ENCODE data around the gene PPARG.
"Not testable (repeated sequence)": the region's sequence is repeated elsewhere in the genome, so short reads cannot be mapped to it uniquely, and the experiment has no call there.

PPARG gene

GRCh38 chr3:12451960-12452359 lies 163.1 kb downstream of the PPARG start:
- CTCF ChIA-PET = interaction anchor here (1.1 to 2.0 kb wide), 2 partner anchors 9 to 28 kb away, joined by 3 to 7 read pairs; no protein-coding TSS in a partner anchor
- POLR2A ChIA-PET = no interaction called here
- DNase-seq (ENCODE audit: extremely low spot score) = no peak
- TF ChIP-seq, protein P1, sequence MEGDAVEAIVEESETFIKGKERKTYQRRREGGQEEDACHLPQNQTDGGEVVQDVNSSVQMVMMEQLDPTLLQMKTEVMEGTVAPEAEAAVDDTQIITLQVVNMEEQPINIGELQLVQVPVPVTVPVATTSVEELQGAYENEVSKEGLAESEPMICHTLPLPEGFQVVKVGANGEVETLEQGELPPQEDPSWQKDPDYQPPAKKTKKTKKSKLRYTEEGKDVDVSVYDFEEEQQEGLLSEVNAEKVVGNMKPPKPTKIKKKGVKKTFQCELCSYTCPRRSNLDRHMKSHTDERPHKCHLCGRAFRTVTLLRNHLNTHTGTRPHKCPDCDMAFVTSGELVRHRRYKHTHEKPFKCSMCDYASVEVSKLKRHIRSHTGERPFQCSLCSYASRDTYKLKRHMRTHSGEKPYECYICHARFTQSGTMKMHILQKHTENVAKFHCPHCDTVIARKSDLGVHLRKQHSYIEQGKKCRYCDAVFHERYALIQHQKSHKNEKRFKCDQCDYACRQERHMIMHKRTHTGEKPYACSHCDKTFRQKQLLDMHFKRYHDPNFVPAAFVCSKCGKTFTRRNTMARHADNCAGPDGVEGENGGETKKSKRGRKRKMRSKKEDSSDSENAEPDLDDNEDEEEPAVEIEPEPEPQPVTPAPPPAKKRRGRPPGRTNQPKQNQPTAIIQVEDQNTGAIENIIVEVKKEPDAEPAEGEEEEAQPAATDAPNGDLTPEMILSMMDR (IDR thresholded peaks at IDR 0.05; ENCODE audit: control extremely low read depth, extremely low read depth, low read depth, missing control alignments) = no peak

- TF ChIP-seq, protein P1 (IDR thresholded peaks at IDR 0.05; ENCODE audit: control extremely low read depth, extremely low read depth, low read depth, missing control alignments) = no peak
- no peak for DNase-seq (ENCODE audit: extremely low spot score)
- ChIA-PET CTCF (interaction anchor here (2.0 kb wide), 1 partner anchor 9 kb away, joined by 7 read pairs; no protein-coding TSS in a partner anchor), POLR2A (no interaction called here)
Measured at GRCh38 chr3:12452361-12453330, 163.8 kb downstream of the PPARG start.

GRCh38 chr3:12454076-12454815 lies 165.4 kb downstream of the PPARG start:
- CTCF ChIA-PET = interaction anchor here (1.2 kb wide), 1 partner anchor 25 kb away, joined by 5 read pairs; no protein-coding TSS in a partner anchor
- POLR2A ChIA-PET = no interaction called here
- TF ChIP-seq, protein P1 (IDR thresholded peaks at IDR 0.05; ENCODE audit: control extremely low read depth, extremely low read depth, low read depth, missing control alignments) = no peak
- no peak for DNase-seq (ENCODE audit: extremely low spot score)

DNA sequence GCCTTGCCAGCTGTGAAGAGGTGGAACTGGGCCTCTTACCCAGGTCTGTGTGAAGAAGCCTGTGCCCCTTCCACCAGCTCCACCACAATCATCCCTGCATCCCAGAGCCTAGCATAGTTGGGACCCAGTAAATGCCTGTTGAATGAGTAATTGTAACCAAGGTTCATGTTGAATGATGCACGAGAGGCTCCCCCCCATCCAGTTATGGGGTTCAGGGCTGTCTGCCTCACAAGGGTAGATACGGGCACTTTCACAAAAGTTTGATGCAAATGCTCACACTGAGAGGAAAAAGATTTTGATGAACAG lies 165.9 kb downstream of the PPARG start:
- CTCF ChIA-PET = interaction anchor here (1.2 kb wide), 1 partner anchor 25 kb away, joined by 5 read pairs; no protein-coding TSS in a partner anchor
- DNase-seq (ENCODE audit: extremely low spot score) = no peak
- POLR2A ChIA-PET = no interaction called here
- TF ChIP-seq, protein P1 (IDR thresholded peaks at IDR 0.05; ENCODE audit: control extremely low read depth, extremely low read depth, low read depth, missing control alignments) = no peak

- CTCF ChIA-PET = no interaction called here
- TF ChIP-seq, protein P1 (IDR thresholded peaks at IDR 0.05; ENCODE audit: control extremely low read depth, extremely low read depth, low read depth, missing control alignments) = no peak
- POLR2A ChIA-PET = no interaction called here
- DNase-seq (ENCODE audit: extremely low spot score) = no peak
Measured at GRCh38 chr3:12455740-12456139, 166.9 kb downstream of the PPARG start.

DNA sequence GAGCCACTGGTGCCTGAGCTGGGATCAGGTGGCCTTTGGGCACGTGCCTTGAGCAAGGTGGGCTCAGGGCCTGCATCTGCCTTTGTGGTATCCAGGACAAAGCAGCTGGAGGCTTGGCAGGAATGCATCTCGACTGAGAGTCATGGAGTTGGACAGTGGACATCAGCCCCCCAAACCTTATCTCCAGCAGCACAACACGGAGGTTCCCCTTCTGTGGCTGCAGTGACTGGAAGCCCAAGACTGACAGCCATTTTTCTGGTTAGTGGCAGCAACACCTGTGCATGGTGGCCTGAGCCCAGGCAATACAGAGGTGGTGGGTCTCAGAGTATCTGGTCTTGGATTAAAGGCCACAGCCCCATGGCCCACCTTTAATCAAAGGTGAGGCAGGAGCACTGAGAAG lies 167.6 kb downstream of the PPARG start:
- no peak for DNase-seq (ENCODE audit: extremely low spot score)
- ChIA-PET CTCF (interaction anchor here (0.8 kb wide), 1 partner anchor 321 kb away, joined by 3 read pairs; no protein-coding TSS in a partner anchor), POLR2A (no interaction called here)
- TF ChIP-seq, protein P1 (IDR thresholded peaks at IDR 0.05; ENCODE audit: control extremely low read depth, extremely low read depth, low read depth, missing control alignments) = no peak

GRCh38 chr3:12457380-12457779 lies 168.5 kb downstream of the PPARG start:
- CTCF ChIA-PET = interaction anchor here (0.8 kb wide), 1 partner anchor 322 kb away, joined by 3 read pairs; no protein-coding TSS in a partner anchor
- DNase-seq (ENCODE audit: extremely low spot score); POLR2A ChIA-PET: not testable (repeated sequence)

Measured in GM10248 (cell line).